Motor neuron (in vitro differentiated cells): ENCODE measurements around the gene FTO. TPM values are rescaled to one million over a fixed set of nuclear protein-coding genes. Genes with fewer than 3 reads are reported as not detected.

Experiments
- ATAC-seq, 8 experiments: fragments of 200-7000 bp; cut with Tn5 transposase; replicated peaks in 6 of 8; 2 replicates each; pipeline ENCODE4 v1.8.0; 2021; ENCODE audit warnings: mild to moderate bottlenecking in 8 of 8, moderate library complexity in 8 of 8
- H3K27ac ChIP-seq, 2 donors: fragments of 250-450 bp; sonication (Bioruptor Pico); 2 replicates each; pipeline ENCODE4 v1.9.0; 2021; ENCODE audit warnings: antibody characterized with exemption in 2 of 2, mild to moderate bottlenecking in 2 of 2, moderate library complexity in 1 of 2
- H3K4me1 ChIP-seq, 2 donors: fragments of 250-450 bp; sonication (Bioruptor Pico); replicated peaks in 1 of 2; 2 replicates each; pipeline ENCODE4 v1.6.1; 2021; ENCODE audit warnings: antibody characterized with exemption in 2 of 2, mild to moderate bottlenecking in 2 of 2, moderate library complexity in 1 of 2
- H3K4me3 ChIP-seq, 5 donors: fragments of 250-450 bp; sonication (Bioruptor Pico); 2 replicates each; pipeline ENCODE4 v1.9.0; 2021; ENCODE audit warnings: antibody characterized with exemption in 5 of 5, mild to moderate bottlenecking in 5 of 5, moderate library complexity in 4 of 5
- WGBS, 10 experiments: fragments of 450-650 bp; shearing (Covaris generic); methylation state at CpG; one replicate each; pipeline ENCODE4 v1.0.0; 2022; 5-methylcytosine and 5-hydroxymethylcytosine counted together
- in situ Hi-C, 9 experiments: fragments of 400-800 bp; cut with MboI; loops; one replicate each; pipeline ENCODE4 v1.15.0; 2021; ENCODE audit warnings: low sequenced_read_pairs in 9 of 9, low pct_unique_long_range_greater_than_20kb in 2 of 9; ENCODE audit not compliant: unreplicated experiment in 9 of 9
- total RNA-seq, 8 experiments: library from RNA; unstranded; fragments of 300-600 nt; gene quantifications; 2 replicates each; pipeline versions ENCODE4 v1.2.3 to v1.2.4, GENCODE V29; 2022

FTO gene
- total RNA-seq, 8 experiments from 2014 or later = 73.8 to 143 (median 112) TPM

DNA sequence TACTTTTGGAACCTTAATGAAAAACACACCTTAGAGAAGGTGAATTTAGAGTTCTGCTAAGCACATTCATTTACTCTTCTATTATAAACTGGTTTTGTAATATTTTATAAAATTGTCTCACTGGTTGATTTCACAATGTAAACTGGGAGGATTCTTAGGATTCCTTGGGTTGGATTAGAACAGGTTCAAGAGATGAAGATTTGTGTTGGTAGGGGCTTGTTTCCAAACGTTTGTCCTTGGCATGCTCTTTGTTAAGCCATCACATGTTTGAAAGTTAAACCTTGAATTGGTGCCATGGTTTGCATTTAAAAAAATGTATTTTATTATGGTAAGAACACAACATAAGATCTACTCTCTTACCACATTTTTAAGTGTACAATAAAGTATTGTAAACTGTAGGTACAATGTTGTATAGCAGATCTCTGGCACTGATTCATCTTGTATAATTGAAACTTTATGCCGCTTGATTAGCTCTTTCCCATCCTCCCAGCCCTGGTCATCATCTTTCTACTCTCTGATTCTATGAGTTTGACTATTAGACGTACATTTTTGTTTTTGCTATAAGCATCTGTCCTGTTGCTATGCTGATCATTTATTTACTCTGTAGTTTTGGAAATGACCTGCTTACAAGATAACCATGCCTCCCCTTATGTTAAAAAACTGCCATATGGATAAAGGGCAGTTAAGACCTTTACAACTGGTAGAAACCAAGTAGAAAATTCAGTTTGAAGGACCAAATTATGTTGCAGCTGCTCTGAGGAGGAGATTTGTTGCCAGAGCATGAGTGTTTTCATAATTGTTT lies 9.6 kb downstream of the FTO start:
- Histone ChIP-seq H3K4me3 (no peak overlapping the region), H3K4me1 (peaks cover 10 to 40% of the 10 kb centered on the region in 2 donors), H3K27ac (peak overlapping the region; percentile 3 to 74)
- in situ Hi-C loops = no loop called here
- peak in 1 of 8 experiments; percentile 24 for ATAC-seq
- WGBS, 10 experiments = 38 to 88% (median 64%) methylated on average over 1 to 3 of the region's 3 CpGs; no CpG with 5 or more reads in 1 of the 10 experiments

DNA sequence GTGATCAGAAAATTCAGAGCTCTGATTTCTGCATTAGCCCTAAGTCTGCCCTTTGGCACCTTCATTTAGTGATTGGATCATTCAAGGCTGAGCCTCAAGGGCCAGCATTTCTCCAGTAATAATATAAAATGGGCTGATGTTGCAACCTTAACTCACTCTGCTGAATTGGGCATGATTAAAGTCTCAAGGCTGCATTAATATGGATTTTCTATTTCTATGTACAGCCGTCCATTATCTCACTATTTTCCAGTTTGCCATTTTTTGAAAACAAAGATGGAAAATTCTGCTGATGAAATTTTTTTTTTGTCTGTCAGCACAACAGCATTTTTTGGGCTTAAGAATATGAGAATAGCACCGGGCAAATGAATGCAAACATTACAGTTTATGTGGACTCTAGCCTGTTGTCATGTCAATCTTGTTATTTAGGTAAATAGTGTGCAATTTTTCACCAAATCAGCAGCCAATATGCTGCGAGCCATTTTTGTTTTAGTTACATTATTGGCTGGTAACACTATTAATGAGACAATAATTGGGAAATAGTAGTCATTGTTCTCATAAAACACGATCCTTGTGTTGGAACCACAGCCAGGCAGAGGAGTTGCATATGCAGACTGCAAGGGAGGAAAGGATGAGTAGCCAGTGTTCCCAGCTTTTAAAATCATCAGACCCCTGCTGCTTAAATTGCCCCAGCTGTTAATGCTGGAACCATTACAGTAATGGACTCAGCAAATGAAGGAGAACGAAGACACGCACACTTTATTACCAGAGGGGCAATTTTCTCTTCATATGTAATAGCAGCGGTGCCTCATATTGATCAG lies 10.5 kb downstream of the FTO start:
- Histone ChIP-seq H3K4me1 (peaks cover 10 to 40% of the 10 kb centered on the region in 2 donors), H3K4me3 (peak overlapping the region in 4 of 5 donors; percentile 2 to 12 (median 4)), H3K27ac (peak overlapping the region; percentile 3 to 74)
- 10 to 60% (median 43%) methylated on average over 1 to 7 of the region's 7 CpGs for WGBS, 10 experiments
- ATAC-seq = peak; percentile 70 to 91 (median 80)
- in situ Hi-C loops = no loop called here

DNA sequence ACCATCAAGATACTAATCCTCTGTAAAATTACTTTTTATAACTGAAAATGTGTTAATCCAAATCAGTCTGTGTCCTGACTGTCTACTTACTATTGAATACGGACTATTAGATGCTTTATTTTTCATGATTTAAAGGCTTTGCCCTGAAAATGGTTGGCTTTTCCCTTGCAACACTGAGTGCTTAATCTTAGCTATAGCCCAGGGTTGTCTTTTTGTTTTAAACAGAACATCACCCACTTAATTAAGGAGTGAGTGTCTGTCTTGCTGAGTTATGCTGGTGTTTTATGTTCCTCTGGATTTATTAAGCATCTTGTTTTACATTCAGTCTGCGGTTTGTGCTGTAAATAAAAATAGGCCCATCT lies 11.0 kb downstream of the FTO start:
- Histone ChIP-seq H3K27ac (peak overlapping the region in 1 of 2 donors; percentile 3), H3K4me1 (peaks cover 10 to 40% of the 10 kb centered on the region in 2 donors), H3K4me3 (peak overlapping the region in 4 of 5 donors; percentile 2 to 12 (median 4))
- peak in 6 of 8 experiments; percentile 22 to 82 (median 72) for ATAC-seq
- 0 to 69% (median 52%) methylated on average over 1 to 2 of the region's 2 CpGs; no CpG with 5 or more reads in 1 of the 10 experiments for WGBS, 10 experiments
- in situ Hi-C loops = no loop called here

DNA sequence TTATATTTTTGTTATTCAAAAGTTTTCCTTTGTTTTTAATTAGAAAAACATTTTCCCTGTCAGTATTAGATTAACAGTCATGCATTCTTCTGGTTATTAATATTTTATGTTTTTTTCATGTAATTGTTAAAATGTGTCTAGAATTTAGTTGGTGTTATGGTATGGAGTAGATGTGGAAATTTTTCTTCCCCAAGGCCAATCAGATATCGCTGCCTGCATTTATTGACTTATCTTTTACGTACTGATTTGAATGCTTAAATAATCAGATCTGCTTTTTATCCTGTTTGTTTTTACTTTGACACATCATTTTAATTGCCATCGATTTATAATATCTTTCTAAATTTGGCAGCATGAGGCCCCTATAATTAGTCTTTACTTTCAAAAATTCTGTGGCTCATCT lies 13.6 kb downstream of the FTO start:
- 23 to 100% (median 91%) methylated on average over 3 of the region's 3 CpGs; no CpG with 5 or more reads in 1 of the 10 experiments for WGBS, 10 experiments
- no peak overlapping the region for H3K27ac ChIP-seq
- no peak for ATAC-seq
- H3K4me3 ChIP-seq = no peak overlapping the region
- in situ Hi-C loops = no loop called here
- H3K4me1 ChIP-seq = peaks cover 10 to 37% of the 10 kb centered on the region in 2 donors

DNA sequence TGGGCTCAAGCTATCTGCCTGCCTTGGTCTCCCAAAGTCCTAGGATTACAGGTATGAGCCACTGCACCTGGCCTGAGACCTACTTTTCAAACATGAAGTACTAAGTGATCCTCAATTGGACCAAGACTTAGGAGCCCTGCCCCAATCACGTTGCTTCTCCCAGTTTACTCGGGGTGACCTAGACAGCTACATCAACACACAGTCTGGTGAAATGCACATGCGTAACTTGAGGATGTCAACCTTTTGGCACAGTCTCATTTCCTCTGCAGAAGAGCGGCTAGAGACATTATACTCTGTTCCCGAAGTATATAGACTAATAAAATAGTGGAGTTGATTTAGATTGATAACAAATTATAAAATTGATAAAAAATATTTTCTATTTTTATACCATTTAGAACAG lies 17.1 kb downstream of the FTO start:
- Histone ChIP-seq H3K4me1 (peaks cover 4 to 33% of the 10 kb centered on the region in 2 donors), H3K4me3 (no peak overlapping the region), H3K27ac (no peak overlapping the region)
- 82 to 100% (median 94%) methylated on average over 2 to 5 of the region's 5 CpGs for WGBS, 10 experiments
- in situ Hi-C loops = no loop called here
- ATAC-seq = no peak

DNA sequence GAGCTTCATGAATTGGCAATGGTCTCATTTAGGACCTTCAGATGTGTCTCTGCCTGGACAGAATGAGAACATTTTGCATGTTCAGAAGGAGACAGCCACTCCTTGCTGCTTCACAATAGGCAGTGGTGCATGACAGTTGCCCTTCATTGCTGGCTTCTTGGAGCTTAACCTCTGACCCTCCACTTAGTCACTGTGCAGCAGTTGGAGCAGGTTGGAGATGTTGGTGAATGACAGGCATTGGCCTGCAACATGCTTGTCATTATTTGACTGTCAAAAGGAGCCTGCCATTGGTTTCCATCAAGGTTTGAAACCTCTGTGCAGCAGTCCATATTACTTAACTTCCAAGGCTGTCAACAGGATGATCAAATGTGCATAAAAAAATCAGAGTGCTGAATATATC lies 22.7 kb downstream of the FTO start:
- ATAC-seq = peak in 6 of 8 experiments; percentile 7 to 67 (median 44)
- Histone ChIP-seq H3K27ac (no peak overlapping the region), H3K4me3 (no peak overlapping the region)

DNA sequence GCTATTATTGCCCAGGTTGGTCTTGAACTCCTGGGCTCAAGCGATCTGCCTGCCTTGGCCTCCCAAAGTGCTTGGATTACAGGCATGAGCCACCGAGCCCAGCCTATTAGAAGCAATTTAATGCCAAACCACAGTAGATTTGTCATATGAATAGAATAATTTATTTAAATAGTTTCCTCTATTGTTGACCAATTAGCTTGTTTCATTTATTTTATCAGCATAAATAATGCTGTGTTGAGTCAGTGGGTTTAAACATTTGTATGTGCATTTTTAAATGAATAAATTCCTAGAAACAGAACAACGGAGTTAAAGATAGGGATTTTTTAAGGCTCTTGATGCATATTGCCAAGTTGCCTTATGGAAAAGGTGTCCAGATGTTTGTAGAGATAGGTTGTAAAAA lies 26.7 kb downstream of the FTO start:
- peak in 3 of 8 experiments; percentile 89 to 94 (median 94) for ATAC-seq
- H3K27ac ChIP-seq = no peak overlapping the region

More for the DNA sequence above, 22.7 kb downstream of the FTO start:
- in situ Hi-C loops = loop anchor here in 1 of 9 experiments (25.0 kb wide), 1 partner anchor 164 kb away; no protein-coding TSS in a partner anchor
- peaks cover 15 to 48% of the 10 kb centered on the region in 2 donors for H3K4me1 ChIP-seq

DNA sequence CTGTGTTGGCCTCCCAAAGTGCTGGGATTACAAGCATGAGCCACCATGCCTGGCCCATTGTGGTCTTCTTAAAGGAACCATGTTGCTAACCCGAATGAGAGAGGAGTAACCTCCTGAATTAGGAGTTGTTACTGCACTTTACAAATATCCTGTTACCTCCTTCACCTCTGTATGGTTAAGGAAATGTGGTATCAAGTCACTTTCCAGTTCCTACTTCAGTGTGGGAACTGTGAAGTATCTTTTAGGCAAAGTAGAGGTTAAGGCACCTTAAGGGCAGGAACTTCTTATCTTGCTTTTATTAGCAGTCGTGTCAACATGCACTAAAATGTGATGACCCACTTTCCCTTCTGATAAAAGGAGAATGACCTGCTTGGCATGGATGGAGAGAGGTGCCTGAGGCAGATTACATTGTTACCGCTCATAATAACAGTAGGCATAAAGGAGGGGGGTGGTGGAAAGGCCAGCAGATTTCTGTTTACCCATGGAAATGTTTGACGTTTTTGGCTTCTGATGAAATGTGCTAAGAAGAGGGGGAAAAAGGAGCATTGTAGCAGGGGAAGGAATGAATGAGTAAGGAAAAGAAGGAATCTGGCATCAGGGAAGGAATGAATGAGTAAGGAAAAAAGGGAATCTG lies 28.5 kb downstream of the FTO start:
- peak in 1 of 8 experiments; percentile 26 for ATAC-seq
- Histone ChIP-seq H3K27ac (no peak overlapping the region), H3K4me3 (no peak overlapping the region), H3K4me1 (peaks cover 2 to 18% of the 10 kb centered on the region in 2 donors)
- in situ Hi-C loops = loop anchor here in 1 of 9 experiments (25.0 kb wide), 1 partner anchor 170 kb away; no protein-coding TSS in a partner anchor
- 39 to 100% (median 80%) methylated on average over 1 to 4 of the region's 4 CpGs; no CpG with 5 or more reads in 1 of the 10 experiments for WGBS, 10 experiments

More for the DNA sequence above, 26.7 kb downstream of the FTO start:
- in situ Hi-C loops = loop anchor here in 1 of 9 experiments (25.0 kb wide), 1 partner anchor 168 kb away; no protein-coding TSS in a partner anchor
- no peak overlapping the region for H3K4me3 ChIP-seq
- WGBS, 10 experiments = 0 to 100% (median 77%) methylated on average over 1 to 3 of the region's 3 CpGs; no CpG with 5 or more reads in 1 of the 10 experiments
- H3K4me1 ChIP-seq = peaks cover 12 to 23% of the 10 kb centered on the region in 2 donors

DNA sequence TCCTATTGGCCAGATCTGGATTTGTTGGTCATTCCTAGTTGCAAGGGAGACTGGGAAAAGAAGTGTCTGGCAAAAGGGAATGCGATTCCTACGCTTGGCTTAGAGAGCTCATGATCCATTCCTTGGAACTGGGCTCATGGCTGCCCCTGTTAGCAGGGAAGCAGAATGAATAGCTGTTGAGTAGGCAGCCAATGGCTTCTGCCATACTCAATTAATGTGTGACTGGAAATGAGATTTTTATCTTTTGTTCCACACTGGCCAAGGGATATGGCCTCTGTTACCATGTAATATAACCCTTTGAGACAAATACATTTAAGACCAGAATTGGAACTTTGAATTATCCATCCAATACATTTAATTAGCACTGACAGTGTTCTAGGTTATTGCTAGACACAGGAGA lies 31.0 kb downstream of the FTO start:
- Histone ChIP-seq H3K4me1 (peaks cover 0 to 17% of the 10 kb centered on the region in 2 donors), H3K27ac (no peak overlapping the region), H3K4me3 (no peak overlapping the region)
- in situ Hi-C loops = loop anchor here in 1 of 9 experiments (25.0 kb wide), 1 partner anchor 173 kb away; no protein-coding TSS in a partner anchor
- WGBS, 10 experiments = 90 to 100% (median 100%) methylated on average over 1 to 2 of the region's 2 CpGs; no CpG with 5 or more reads in 3 of the 10 experiments
- ATAC-seq = no peak

DNA sequence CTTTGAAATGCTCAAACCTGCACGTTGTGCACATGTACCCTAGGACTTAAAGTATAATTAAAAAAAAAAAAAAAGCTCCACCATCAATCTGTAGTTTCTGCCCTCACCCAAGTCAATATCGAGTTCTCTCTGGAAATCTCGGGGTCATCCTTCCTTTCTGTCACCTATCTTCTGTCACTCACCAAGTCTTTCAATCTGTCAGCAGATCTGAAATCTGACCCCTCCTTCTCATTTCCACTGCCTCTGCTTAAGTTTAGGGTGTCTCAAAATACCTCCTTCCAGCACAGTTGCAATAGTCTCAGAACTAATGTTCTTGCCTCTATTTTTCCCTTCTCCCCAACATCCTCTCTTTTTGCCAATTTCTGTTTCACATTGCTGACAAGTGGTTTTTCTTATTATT lies 32.3 kb downstream of the FTO start:
- in situ Hi-C loops = loop anchor here in 1 of 9 experiments (25.0 kb wide), 1 partner anchor 174 kb away; no protein-coding TSS in a partner anchor
- peaks cover 6 to 26% of the 10 kb centered on the region in 2 donors for H3K4me1 ChIP-seq
- no peak for ATAC-seq
- no peak overlapping the region for H3K4me3 ChIP-seq
- H3K27ac ChIP-seq = no peak overlapping the region
- WGBS, 10 experiments = 80 to 100% (median 94%) methylated on average over 1 to 3 of the region's 3 CpGs; no CpG with 5 or more reads in 1 of the 10 experiments

DNA sequence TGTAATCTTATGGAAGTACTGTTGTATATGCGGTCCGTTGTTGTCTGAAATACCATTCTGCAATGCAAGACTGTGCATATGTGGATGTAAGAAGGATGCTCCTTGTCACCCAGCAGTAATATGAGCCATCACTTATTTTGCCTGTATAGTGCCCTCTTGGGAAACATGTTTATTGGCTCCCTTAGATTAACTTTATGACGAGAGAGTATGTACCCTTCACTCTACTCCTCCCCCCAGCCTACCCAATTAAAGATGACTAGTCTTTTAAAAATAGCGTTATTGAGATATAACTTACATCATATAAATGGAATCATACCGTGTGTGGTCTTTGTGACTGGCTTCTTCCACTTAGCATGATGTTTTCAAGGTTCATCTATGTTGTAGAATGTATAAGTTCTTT lies 33.6 kb downstream of the FTO start:
- Histone ChIP-seq H3K4me3 (no peak overlapping the region), H3K4me1 (peaks cover 6 to 26% of the 10 kb centered on the region in 2 donors), H3K27ac (no peak overlapping the region)
- WGBS, 10 experiments = 52 to 100% (median 79%) methylated on average over 2 to 5 of the region's 5 CpGs
- in situ Hi-C loops = loop anchor here in 1 of 9 experiments (25.0 kb wide), 1 partner anchor 175 kb away; no protein-coding TSS in a partner anchor
- peak in 6 of 8 experiments; percentile 15 to 88 (median 50) for ATAC-seq

DNA sequence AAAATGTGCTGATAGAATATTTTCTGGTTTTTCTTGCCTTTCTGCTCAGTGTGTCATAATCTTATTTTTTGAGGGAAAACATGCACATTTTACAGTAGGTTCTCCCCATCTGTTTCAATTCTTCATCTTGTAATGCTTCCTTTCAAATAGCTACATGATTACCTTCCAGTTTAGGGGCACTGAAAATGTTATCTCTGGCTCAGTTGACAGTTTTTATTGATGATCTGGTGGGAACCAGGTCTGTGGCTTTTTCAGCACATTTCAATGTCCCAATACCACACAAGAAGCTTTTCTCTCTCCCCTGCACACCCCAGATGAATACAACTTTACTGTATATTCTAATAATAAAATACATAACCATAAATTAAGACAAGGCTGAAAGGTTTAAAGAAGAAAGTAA lies 36.5 kb downstream of the FTO start:
- in situ Hi-C loops = loop anchor here in 1 of 9 experiments (25.0 kb wide), 1 partner anchor 178 kb away; no protein-coding TSS in a partner anchor
- no peak overlapping the region for H3K4me3 ChIP-seq

More for the DNA sequence above, 36.5 kb downstream of the FTO start:
- Histone ChIP-seq H3K27ac (no peak overlapping the region), H3K4me1 (peaks cover 20 to 43% of the 10 kb centered on the region in 2 donors)
- ATAC-seq = no peak
